ENCODE measurements around the gene HK2.

The HK2 gene

DNA sequence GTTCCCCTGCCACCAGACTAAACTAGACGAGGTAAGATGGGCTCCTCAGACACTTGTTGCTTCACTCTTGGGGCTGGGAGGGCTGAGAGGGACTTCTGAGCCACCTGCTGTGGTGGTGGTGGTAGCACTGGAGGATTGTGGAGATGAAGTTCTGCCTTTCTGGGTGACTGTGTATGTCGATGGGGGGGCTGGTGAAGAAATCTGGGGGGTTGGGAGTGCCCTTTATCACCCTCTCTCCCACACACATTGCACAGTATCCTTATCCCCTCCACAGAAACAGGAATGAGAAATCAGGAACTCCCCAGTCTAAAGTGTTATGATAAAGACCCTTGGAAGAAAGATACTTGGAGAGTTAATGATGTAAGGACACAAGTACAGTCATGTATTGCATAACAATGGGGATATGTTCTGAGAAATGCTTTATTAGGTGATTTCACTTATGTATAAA, 38.5 kb downstream of the HK2 start:
- no peak for DNase-seq (ENCODE audit: low read depth)
- TF ChIP-seq, protein P1, sequence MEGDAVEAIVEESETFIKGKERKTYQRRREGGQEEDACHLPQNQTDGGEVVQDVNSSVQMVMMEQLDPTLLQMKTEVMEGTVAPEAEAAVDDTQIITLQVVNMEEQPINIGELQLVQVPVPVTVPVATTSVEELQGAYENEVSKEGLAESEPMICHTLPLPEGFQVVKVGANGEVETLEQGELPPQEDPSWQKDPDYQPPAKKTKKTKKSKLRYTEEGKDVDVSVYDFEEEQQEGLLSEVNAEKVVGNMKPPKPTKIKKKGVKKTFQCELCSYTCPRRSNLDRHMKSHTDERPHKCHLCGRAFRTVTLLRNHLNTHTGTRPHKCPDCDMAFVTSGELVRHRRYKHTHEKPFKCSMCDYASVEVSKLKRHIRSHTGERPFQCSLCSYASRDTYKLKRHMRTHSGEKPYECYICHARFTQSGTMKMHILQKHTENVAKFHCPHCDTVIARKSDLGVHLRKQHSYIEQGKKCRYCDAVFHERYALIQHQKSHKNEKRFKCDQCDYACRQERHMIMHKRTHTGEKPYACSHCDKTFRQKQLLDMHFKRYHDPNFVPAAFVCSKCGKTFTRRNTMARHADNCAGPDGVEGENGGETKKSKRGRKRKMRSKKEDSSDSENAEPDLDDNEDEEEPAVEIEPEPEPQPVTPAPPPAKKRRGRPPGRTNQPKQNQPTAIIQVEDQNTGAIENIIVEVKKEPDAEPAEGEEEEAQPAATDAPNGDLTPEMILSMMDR (conservative IDR thresholded peaks at IDR 0.05; ENCODE audit: low read depth, low read length) = no peak
- no peak overlapping the region for H3K4me3 ChIP-seq (ENCODE audit: low read length)

DNA sequence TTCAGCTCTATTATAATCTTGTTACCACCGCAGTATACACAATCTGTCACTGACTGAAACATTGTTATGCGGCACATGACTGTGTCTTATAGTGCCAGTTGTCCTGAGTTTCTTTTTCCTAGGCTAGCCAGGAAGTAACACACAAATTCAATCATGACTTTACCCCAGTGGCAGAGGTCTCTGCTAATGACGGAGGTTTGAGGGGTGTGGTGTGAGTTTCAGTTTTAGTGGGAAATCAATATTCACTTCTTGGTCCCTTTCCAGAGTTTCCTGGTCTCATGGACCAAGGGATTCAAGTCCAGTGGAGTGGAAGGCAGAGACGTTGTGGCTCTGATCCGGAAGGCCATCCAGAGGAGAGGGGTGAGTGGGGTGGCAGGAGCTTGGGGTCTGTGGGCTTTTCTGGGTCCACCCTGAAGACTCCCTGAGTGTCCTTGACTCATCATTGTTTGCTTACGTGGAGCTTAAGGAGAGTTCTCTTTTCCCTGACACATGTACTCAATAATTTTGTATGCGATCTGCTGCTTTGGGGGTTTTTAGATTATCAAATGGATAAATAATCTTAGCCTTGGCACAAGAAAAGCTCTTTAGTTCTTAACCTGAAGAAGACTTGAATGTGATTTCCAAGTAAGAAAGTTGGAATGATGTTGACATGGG, 39.2 kb downstream of the HK2 start:
- TF ChIP-seq, protein P1 (conservative IDR thresholded peaks at IDR 0.05; ENCODE audit: low read depth, low read length) = no peak
- DNase-seq (ENCODE audit: low read depth) = no peak
- H3K4me3 ChIP-seq (ENCODE audit: low read length) = no peak overlapping the region

DNA sequence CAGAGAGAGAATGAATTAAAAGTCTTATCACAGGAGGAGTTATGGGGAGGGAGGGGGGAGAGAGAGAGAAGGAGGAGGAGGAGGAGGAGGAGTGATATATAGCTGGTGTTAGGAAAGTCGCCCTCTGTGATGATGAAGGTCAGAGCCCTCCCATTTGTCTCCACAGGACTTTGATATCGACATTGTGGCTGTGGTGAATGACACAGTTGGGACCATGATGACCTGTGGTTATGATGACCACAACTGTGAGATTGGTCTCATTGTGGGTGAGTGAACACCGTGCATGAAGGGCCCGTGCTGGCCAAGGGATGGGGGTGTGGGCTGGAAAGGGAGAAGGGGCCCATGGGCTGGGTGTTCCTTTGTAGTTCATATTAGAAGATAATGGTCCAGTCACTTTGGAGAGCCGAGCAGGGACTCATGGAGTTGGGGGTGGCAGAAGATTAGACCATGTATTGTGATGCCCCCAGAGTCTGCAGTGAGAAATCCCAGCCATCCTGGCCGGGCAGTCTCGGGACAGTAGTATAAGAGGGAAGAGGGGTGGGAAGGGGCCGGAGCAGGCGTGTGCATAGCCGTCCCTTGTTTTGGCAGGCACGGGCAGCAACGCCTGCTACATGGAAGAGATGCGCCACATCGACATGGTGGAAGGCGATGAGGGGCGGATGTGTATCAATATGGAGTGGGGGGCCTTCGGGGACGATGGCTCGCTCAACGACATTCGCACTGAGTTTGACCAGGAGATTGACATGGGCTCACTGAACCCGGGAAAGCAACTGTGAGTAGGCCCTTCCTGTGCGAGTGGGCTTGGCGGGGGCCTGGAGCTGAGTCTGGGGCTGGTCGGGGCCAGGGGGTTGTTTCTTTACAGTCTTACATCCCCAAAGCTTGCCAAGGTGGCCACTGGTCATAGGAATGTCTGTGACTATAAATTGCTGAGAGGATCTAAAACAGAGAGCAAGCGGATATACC, 40.0 kb downstream of the HK2 start:
- no peak overlapping the region for H3K4me3 ChIP-seq (ENCODE audit: low read length)
- TF ChIP-seq, protein P1 (conservative IDR thresholded peaks at IDR 0.05; ENCODE audit: low read depth, low read length) = no peak
- no peak for DNase-seq (ENCODE audit: low read depth)

DNA sequence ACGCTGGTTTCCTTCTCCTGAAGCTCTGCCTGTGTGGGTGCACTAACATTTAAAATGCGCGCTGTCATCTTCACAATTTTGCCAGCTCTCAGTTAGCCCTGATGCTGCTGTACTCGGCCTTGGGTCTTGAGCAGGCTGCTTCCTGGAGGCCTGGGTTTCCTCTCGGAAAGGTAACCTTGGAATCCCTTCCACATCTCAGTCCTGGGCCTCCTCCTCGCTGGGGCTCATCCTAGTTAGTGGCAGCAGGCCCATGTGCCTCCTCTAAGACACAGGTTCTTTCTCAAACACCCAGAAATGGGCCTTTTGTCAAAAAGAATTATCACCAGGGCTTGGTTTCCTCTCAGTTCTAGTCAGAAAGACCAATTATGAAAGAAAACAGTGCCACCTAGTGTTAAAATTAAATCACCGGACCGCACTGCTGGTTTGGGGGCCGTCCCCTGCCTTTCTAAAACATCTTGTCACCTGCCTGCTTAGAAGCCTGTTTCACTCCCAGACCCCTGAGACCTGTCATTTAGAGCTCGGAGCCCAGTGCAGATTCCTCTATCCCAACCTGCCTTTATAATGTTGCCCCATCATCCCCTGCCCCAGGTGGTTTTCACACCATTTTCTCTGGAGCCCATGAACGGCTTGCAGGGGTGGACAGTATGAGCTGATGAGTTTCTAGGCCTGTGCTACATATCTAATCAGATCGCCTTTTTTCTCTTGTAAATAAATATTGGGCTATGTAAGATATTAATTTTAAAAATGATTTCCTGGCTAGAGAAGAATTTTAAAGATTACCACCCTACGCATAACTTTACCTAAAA, 42.4 kb downstream of the HK2 start:
- no peak overlapping the region for H3K4me3 ChIP-seq (ENCODE audit: low read length)
- no peak for DNase-seq (ENCODE audit: low read depth)
- TF ChIP-seq, protein P1 (conservative IDR thresholded peaks at IDR 0.05; ENCODE audit: low read depth, low read length) = peak; percentile 57

DNA sequence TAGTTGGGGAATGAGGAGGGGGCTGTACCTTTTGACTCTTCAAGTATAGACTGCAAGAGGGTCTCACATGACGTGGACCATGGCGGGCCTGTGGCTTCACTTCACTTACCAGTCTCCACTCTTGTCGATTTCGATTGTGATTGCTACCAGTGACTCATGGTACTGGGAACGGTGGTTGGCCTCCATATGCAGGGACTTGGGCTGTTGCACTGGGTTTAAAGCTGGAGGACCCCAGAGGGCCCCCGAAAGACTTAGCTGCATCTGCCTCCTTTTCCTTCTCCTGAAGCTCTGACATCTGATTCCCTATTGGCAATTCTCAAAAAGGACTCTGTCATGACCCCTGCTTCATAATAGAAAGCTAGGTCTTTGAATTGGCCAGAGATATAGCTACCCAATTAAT, 43.4 kb downstream of the HK2 start:
- DNase-seq (ENCODE audit: low read depth) = no peak
- TF ChIP-seq, protein P1 (conservative IDR thresholded peaks at IDR 0.05; ENCODE audit: low read depth, low read length) = no peak
- no peak overlapping the region for H3K4me3 ChIP-seq (ENCODE audit: low read length)

DNA sequence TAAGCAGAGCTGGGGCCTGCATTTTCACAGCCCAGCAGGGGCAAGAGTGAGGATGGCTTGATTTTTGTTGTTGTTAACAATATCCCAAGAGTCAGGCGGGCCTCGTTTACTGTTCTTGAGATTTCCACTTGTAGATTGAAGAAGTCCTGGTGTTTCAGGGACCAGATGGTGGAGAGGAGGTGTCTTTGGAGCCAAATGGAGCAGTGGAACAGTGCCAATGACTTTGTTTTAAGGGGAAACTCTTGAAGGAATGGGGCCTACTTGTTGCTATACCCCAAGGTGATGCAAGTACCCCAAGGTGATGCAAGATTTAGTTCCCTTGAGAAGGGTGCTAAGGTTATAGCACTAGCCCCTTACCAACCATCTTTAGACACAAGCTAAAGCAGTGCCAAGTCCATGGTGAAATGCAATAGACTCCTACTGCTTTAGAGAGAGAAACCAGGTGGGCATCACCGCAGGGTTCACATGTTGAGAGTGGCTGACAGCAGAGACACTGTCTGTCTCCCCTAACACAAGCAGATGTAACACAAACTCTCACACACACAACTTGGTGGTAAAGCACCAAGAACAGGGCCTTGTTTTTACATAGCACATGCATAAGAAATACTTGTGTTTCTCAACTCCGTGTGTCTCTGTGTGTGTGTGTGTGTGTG, 44.0 kb downstream of the HK2 start:
- no peak for DNase-seq (ENCODE audit: low read depth)
- TF ChIP-seq, protein P1 (conservative IDR thresholded peaks at IDR 0.05; ENCODE audit: low read depth, low read length) = no peak
- no peak overlapping the region for H3K4me3 ChIP-seq (ENCODE audit: low read length)

All from retinal pigment epithelial cell (primary cell).